MV-4-11 (cell line): ENCODE results near the gene DR1.

ENCODE experiments used
- DNase-seq: peaks from one replicate; lab custom pipeline; 2025; lab: John Stamatoyannopoulos, UW

Gene DR1

DNA sequence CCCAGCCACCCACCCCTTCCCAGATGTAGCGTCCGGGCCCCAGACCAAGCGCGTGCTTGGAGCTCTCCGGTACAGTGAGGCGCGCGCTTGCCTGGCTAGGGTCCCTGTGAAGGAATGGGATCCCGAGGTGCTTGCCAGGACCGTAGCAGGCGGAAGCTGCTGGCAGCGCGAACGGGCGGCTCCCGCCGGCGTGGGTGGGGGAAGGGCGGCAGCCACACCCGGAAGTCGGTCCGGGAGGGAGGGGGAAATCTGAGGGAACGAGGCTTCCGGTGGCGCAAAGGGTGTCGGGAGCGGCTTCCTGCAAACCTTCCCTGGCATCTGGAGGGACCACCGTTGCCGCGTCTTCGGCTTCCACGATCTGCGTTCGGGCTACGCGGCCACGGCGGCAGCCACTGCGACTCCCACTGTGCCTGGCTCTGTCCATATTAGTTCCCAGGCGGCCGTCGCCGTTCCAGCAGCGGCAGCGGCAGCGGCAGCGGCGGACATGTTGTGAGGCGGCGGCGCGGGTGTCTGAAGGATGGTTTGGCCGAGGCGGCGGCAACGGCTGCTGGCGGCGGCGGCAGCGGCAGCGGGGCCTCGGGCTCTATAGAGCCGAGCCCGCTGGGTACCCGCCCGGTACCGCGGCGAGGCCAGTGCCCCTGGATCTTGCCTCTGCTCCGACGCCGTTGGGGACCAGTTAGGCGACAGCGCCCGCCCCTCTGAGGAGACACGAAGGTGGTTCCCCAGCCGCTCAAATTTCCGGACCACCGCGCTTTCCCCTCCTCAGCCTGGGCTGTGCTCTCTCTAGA, at the start of gene DR1:
TSS of gene DR1 (plus strand) at position 275 of the 788 bp plus-strand sequence. CDS start 739 bp downstream, outside the sequence.
- peak; percentile 86 for DNase-seq

DNA sequence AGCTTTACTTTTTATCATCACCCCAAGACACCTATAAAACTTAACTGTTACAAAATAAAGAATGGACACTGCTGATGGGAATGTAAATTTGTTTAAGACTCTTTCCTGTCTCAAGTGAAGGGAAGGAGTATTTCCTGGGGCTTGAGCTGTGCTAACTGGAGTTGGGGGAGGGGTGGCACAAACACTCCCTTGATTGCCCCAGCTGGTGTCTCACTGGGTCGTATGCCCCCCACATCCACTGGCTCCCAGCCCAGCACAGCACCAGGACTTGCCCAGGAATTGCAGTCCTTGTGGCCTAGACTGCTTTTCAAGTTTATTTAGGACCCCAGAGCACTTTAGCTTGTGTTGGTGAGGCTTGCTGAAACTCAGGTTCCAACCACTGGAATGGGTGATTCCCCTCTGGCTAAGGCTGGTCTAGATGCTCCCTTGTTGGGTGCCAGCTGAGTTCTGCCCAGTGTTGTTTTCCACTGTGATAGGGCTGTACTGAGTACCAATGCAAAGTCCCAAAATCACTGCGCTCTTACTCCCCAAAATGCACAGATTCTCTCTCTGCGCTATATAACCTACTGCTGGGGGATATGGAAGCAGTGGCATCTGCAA, 49.1 kb upstream of the DR1 start:
- no peak for DNase-seq

DNA sequence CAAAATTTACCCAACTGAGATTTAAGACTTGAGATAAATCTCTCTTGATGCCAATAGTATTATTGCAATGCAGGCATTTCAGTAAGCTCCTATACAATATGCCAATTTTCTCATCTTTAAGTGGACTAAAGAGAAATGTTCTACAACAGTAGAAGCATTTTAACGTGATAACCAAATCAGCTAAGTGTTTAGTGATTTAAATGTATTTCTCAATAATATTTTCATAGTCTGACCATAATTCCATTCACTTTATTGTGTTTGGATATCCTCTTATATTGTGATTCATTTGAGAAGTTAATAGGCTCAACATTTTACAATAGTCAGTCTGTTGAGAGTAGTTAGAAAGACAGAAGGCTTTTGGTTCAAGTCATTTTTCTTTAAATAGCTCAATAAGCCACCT, 44.6 kb upstream of the DR1 start:
- DNase-seq: no peak

DNA sequence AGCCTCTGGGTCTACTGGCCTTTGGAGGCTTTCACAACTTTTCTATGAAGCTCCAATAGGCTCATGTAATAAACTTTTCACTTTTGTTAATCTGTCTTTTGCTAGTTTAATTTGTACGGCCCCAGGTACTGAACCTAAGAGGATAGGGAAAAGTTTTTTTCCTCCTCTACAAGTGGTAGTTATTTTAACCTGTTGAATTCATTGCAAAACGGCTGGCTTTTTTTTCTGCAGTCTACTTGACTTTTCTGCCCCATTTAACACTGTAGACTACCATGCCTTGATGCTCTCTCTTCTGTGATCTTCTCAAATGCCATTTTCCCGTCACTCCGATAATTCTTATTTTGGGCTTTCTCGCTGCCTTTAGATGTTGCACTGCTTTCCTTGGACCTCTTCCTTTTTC, 43.6 kb upstream of the DR1 start:
- DNase-seq: no peak

DNA sequence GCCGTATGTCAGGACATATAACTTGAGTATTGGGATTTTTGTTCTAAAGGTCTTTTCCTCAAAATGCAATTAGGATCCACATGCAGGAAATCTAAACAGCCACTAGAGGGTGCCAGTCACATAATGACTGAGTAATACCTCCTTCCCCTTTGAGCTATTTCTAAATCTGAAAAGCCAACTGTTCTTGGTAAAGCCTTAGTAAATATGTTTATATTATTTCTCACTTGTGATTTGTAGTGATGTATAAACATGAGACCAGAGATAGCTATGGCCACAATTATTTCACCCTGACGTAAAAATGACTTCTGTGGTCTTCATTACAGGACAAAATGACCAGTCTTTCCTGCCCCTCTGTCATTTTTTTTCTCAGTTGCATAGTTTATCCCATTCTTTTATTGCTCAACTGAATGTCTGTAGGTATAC, 41.0 kb upstream of the DR1 start:
- peak; percentile 72 for DNase-seq

DNA sequence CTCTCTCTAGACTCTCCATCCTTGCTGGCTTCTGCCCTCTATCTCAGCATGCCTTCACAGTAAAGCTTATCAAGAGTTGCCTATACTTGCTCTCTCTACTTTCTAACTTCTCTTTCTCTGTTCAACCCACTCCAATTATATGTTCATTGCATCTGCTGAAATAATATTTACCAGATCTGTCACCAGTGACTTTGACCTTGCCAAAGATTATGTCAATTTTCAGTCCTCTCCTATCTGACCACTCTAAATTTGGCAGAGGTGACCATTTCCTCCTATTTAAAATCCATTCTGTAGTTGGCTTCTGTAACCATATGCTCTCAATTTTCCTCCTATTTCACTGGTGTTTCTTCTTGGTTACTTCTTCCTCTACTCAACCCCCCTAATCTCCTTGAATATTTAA, 38.8 kb upstream of the DR1 start:
- no peak for DNase-seq

DNA sequence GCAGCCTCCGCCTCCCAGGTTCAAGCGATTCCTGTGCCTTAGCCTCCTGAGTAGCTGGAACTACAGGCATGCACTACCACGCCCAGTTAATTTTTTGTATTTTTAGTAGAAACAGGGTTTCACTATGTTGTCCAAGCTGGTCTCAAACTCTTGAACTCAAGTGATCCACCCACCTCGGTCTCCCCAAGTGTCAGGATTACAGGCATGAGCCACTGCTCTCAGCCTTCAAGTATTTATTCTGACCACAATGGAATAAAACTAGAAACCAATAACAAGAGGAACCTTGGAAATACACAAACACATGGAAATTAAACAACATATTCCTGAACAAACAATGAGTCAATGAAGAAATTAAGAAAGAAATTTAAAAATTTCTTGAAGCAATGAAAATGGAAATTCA, 32.7 kb upstream of the DR1 start:
- DNase-seq: no peak

DNA sequence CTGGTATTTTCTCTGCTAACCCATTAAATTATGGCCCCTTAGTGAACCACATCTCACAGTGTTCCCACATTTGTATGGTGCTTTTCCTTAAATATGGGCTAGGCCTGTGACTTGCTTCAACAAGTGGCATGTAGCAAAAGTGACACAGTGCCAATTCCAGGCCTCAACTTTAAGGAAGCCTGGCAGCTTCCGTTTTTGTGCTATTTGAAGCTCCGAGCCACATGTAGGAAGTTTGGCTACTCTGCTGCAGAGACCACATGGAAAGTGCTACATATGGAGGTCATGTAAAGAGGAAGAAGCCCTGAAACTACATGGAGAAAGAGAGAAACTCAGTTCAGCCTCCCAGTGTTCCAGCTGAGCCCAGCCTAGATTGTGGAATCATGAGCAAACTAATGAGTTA, 28.5 kb upstream of the DR1 start:
- peak; percentile 95 for DNase-seq

DNA sequence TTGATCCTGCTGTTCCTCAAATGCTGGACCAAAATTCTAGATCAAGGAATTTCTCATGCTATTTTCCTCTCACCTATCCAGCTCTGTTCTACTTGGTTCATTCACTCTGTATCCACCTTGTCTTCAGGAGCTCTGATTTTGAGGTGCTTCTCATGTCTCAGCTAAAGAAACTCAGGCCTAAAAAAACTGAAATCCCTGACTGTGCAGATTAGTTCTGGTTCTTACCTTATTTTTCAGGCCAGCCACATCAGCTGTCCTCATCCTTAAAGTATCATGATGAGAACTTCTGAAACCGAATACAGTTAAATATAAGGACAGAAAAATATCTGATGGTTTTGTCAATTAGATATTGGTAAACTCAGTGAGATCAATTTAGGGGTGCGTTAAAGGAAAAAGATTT, 27.8 kb upstream of the DR1 start:
- DNase-seq: no peak

DNA sequence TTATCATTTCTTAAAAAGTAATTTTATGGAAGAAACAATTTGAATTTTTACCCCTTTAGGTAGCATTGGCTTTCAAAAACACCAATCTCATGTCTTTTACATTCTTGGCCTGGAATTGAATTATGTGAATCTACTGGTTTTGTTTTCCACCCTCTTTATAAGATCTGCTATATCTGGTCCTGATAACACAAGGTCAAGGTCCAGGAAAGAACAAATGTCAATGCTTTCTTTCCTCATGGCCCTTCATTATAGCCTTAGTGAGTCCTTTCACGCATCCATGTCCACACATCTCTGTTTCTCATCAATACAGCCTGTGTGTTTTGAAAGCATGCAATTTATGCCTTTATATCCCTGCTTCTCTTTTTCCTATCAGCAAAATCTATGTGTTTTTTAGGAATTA, 24.0 kb upstream of the DR1 start:
- DNase-seq: no peak

DNA sequence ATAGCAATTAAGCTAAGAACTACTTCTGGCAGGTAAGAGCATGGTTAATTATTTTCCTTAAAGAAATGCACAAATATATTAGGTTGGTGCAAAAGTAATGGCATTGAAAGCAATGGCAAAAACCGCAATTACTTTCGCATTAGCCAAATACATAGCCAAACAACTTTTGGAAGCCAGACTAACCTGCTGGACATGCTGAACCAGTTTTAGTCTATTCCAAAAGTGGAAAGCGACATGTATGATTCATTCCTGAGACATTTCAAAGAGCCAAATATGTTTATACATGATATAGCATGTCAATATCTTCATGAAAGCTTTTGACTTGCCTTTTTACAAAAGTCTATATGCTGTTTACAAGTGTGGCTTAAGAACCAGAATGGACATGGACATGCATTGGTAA, 23.4 kb upstream of the DR1 start:
- DNase-seq: no peak

DNA sequence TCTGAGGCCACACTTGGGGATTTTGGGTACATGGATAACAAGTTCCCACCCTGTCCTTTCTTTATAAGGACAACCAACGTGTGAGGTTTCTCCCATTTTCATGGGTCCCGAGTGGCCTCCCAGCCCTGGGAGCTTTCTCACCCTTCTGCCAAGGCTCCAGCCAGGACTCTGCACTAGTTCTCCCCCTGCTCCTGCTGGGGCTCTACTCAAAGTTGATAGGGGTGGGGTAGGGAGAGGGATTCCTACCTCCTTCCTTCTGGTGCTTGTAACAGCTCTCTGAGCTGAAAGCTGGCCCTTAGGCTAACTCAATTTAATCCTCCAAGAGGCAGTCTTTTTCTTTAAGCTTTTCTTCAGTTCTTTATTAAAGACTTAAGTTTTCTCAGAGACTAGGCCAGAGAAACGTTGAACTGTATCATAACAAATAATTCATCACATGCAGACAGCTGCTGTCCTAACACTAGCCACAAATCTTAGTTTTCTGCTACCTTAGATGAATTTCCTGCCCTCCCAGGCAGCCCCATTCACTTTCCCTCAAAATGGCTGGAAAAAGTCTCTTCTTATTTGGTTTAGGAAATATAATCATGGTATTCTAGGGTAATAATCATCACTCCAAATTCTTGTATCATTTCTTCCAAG, 22.4 kb upstream of the DR1 start:
- no peak for DNase-seq

DNA sequence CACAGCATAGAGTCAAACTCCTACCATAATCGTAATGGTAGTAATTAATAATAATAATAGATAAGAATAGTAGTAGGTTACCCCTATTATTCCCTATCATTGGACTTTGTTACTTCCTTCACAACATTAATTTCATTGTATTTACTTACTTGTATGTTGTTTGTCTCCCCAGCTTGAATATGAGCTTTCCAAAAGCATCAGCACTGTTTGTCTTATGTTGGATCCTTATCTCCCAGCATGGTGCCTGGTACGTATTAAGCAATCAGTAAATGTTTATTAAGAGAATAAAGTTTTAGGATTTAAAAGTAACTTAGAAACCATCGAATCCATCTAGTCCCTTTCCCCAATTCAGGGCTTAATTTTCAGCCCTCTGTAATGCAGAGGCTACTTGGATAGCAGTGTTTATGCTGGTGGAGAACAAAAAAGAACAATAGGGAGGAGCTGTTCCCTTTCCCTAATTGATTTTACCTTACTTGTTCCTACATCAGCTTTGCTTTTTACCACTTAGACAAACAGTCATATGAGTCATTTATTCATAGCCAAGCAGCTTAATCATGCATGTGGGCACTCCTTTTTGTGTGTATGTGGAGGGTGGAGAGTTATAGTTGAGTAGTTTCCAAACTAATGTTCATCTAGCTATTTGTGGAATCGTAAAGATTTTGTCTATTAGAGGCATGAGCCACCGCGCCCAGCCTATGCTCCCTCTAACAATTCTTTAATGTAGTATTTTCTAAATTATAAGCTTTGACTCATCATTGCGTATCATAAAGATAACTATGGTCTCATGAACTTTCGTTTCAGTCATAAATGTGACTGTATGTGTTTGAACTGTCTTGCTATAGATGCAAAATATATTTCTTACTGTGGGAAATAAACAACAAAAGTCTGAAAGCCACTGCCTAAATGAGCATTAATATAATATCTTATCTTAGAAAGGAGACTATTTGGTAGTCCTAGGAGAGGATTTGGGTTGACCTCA, 20.9 kb upstream of the DR1 start:
- no peak for DNase-seq

DNA sequence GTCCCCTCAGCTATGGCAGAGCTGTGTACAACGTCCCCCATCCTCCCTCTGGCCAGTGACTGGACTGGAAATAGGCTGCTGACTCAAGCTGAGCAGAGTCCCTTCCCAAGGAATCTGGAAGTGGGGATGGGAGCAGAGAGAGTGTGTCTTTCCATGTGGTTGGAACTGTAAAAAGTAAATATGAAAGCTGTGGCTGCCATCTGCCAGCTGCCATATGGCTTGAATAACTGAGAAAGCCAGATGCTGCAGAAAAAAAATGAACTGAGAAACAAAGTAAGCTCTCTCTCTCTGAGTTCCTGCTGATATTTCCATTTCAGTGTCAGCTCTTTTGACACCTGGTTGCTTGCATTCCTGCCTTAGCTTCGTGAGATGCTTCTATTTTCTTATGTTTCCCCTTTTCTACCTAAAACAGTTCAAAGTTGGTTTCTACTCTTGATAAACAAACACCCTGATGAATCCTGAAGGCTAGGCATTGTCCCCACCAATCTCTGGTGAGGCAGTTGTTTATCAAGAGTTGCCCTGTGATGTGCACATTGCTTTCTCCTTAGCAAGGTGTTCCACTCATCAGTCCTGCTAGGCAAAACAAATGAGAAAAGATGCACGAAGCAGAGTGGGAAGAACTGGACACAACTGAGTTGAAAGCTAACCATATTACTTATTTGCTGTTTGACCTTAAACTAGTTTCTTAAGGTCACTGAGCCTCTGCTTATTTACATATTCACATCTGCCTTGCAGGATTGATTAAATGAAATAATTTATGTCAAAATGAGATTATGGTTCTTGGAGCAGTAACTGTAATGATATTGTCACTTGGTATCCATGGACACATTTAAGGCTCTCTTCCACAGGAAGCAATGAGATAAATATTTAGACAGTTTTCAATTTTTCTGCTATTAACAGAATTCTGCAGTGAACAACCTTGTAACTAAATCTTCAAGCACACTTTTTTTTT, 16.6 kb upstream of the DR1 start:
- no peak for DNase-seq

DNA sequence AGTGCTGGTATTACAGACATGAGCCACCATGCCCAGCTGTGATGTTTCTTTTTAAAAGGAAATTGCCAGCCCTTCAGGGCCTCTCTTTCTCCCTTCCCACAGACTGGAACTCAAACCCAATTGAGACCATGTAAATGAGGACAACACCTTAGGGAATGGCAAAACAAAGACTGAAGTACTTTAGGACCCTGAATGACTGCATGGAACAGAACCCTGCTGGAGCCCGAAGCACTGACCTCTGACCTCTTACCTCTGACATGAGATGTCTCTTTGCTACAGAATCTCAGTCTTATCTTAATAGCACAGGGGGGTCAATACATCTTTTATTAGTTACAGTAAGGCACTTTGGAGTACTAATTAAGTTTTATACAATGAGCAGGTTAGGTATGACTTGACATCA, 15.5 kb upstream of the DR1 start:
- no peak for DNase-seq

DNA sequence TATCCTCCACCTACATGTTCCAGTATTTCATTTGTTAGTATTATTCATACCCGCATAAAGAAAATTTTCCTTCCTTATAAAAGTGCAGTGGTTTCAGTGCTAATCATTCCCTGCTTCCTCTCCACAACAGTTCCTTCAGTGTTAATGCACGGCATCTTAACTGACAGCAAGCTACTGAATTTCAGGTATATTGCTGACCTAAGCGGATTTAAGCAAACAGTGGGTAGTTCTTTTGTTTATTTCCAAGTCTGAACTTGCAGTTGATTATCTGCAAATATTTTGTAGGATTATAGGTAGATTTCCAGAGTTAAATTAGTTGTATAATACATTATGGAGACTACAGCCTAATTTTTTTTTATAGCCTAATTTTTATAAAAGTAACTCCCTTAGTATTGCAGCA, 15.1 kb upstream of the DR1 start:
- no peak for DNase-seq

DNA sequence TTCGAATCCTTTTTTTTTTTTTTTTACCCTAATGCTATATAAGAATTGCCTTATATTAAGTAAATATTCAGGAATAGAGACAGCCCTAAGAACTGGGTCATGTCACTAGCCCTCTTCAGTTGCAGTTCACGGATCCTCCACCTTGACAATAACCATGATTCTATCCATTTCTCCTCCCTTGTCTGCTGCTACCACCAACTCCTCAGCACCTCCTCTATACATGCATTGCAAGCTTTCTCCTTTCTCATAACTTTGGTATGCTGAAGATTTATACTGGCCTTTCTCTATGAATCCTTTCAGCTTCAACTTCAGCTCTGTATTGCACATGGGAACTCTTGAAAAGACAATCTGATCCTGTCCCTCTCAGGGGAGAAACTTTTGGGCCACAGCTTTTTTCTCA, 14.3 kb upstream of the DR1 start:
- no peak for DNase-seq

DNA sequence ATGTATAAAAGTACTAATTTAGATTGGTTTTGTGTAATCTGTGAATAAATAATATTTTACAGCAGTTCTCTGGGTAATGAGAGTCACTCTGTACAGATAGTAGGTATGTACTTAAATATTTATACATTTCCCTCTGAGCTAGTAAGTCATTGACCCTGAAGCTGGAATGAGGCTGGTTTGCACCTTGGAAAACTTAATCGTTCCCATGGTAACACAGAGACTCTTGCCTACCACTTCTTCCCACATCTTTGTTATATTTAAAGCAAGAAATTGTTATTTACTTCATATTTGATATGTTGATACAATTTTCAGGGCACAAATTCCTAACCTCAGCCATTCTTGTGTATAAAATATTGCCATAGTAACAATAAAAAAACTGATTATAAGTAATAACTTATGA, 13.3 kb upstream of the DR1 start:
- DNase-seq: no peak

DNA sequence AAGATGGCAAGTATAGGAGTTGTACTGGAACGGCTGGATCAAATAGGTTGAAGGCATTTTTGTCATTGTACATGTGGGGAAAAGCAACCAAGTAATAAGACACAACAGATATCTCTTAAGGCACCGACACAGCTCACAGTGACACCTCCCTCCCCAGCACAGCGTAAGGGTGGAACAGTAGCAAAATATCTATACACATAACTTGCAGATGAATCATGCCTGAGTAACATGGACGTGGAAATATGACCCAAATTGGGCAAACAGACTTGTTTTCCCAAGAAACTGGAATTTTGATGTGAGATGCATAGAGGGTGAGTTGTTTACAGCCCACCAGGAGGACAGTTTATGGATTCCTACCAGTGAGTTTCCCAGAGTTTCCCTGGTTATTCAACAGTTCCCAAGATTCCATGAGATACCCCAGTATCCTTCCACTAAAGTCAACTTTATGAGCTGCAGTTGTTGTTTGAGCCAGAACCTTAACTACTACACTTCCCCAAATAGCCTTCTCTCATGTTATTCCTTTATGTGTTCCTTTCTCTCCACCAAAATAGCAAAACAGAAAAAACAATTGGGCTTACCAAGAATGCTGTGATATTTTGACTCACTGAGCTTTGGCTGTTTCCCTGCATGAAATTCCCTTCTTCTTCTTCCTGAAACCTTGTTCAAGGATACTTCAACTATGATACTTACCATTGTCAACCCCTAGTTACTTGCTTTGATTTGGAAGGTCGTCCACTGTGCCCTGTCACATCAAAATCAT, 7.1 kb upstream of the DR1 start:
- no peak for DNase-seq

DNA sequence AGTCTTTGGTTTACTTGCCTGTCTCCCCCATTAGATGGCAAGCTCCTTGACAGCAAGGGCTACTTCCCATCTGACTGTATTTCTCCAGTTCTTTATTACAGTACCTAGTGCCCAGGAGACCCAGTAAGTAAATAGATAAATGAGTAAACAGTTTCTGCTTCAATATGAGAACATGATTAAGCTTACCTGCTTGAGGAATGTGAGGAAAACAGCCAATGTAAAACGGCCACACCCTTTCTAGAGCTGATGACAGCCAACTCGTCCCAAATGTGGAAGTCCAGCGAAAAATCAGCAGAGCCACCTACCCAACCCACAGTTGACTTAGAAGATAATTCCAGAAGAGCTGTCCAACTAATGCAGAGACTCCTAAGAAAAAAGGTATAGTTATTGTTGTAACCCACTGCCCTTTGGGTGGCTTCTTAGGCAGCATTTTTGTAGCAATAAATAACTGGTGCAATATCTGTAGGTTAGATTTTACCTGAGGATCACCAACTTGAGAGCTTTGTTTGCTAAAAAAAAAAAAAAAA, 6.5 kb upstream of the DR1 start:
- DNase-seq: no peak
